GM10847 (cell line): ENCODE data around the gene MTX1.
A peak's percentile ranks its signal among the peaks of the same experiment; 100 is the strongest.

Source experiments
- POLR2A ChIP-seq: IDR thresholded peaks from 2 replicates; pipeline ENCODE4 v1.6.1; 2011; ENCODE audit not compliant: insufficient read length; ENCODE audit errors: extremely low read depth

Gene MTX1

DNA sequence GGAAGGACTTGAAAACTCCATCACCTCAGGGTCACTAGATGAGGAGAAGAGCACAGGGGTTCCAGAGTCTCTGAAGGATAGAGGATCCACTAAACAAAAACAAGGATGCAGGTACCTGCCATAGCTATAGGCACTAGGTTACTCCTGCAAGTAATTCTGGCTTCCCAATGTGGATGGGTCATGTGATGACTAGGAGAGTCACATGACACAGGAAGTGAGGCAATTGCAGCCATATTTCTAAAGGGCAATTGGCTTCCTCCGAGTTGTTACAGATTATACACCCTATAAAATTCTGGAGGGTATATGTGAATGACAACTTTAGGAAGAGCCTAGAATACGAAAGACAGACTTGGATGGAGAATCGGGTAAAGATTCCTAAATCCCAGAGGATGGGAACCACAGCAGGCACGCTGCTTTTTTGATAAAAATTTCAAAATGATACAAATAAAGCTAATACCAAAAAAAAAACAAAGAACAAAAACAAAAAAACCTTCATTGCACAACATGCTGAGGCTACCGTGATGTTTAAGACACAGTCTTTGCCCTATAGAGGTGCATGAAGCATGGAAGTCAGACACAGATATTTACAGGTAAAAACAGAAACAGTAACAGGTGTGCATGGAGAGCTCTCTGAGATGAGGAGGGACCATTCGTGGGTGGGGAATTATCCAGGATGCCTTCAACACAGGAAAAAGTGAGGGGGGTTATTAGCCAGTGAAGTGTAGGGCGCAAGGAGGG, 10.5 kb downstream of the MTX1 start:
- no peak for TF ChIP-seq POLR2A

- no peak for TF ChIP-seq POLR2A
These were observed 11.1 kb downstream of the MTX1 start for GRCh38 chr1:155219592-155220031.

GRCh38 chr1:155223047-155223446, 14.6 kb downstream of the MTX1 start:
- TF ChIP-seq POLR2A = no peak

DNA sequence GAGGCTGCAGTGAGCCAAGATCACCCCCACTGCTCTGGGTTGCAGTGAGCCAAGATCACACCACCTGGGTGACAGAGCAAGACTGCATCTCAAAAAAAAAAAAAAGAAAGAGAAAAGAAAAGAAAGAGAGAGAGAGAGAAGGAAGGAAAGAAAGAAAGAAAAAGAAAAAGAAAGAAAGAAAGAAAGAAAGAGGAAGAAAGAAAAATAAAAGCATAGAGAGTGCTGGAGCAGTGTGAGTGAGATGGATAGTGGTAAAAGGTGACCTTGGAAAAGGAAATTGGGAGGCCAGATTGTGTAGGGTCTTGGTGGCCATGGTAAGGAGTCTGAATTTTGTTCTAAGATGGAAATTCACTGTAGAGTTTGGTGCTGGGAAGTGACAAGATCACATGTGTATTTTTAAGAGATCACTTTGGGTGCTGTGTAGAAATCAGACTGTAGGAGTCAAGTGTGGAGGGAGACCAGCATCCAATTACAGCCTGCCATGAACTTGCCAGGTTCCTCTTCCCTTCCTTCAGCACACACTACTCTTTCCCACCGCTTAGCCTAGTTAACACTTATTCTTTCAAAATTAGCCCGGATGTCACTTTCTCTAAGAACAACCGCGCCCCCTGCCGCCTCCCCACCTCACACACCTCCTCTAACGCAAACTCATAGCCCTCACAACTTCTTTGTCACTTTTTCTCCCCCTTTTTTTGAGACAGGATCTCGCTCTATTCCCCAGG, 17.9 kb downstream of the MTX1 start:
- no peak for TF ChIP-seq POLR2A

GRCh38 chr1:155226910-155227260, 18.4 kb downstream of the MTX1 start:
- no peak for TF ChIP-seq POLR2A

DNA sequence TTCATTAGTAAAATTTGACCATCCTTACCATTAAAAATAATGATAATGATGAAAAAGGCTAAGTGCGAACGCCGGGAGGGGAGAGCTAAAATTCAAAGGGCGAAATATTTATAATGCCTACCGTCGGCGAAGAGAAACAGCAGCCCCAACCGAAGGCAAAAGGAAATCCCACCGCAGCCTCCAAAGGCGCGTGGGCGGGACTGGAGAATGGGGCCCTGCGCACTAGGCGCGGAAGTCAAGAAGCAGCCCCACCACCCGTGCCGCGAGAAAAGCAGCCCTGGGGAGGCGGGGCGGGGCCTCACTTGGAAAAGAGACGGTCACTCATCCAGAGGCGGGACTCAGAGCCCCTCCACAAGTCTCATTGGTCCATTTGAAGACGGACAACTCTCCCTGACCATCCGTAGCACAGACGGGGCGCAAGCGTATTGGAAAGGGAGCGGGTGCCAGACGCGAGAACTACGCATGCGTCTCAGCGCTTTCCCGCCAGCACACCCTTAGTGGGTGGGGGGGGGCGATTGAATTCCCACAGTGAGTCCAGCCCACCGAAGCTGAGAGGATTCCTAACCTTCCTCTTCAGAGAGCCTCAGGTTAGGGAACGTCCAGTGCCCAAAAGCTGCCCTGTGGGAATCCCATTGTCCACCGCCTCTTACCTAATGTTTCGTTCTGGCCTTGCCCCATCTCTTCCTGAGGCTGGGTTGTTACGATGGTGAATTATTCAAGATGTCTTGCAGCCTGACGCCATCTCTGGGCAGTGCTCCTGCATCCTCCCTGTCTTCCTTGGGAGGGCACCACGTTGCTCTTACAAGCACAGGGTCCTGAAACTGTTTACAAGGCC, 19.0 kb downstream of the MTX1 start:
- TF ChIP-seq POLR2A = peak; percentile 85

DNA sequence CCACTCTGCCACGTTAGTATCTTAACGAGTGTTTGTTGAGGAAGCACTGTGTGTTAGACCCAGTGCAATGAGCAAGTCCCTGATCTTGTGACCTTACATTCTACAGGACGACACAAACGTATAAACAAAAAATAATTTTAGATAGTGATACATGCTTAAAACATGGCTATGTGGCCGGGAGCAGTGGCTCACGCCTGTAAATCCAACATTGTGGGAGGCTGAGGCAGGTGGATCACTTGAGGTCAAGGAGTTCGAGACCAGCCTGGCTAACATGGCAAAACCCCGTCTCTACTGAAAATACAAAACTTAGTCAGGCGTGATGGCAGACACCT, 19.6 kb downstream of the MTX1 start:
- TF ChIP-seq POLR2A = no peak

- TF ChIP-seq POLR2A = no peak
These were observed 28.0 kb downstream of the MTX1 start for GRCh38 chr1:155236451-155236850.

DNA sequence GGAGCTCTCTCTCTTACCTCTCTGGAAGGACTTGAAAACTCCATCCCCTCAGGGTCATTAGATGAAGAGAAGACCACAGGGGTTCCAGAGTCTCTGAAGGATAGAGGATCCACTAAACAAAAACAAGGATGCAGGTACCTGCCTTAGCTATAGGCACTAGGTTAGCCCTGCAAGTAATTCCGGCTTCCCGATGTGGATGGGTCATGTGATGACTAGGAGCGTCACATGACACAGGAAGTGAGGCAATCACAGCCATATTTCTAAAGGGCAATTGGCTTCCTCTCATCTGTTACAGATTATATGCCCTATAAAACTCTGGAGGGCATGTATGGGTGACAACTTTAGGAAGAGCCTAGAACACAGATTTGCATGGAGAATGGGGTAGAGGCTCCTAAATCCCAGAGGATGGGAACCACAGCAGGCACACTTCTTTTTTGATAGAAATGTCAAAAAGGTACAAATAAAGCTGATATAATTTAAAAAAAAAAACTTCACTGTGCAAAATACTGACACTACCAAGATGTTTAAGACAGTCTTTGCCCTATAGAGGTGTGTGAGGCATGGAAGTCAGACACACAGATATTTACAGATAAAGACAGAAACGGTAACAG, 32.7 kb downstream of the MTX1 start:
- no peak for TF ChIP-seq POLR2A

- TF ChIP-seq POLR2A = no peak
These were observed 33.4 kb downstream of the MTX1 start for GRCh38 chr1:155241841-155242264.

DNA sequence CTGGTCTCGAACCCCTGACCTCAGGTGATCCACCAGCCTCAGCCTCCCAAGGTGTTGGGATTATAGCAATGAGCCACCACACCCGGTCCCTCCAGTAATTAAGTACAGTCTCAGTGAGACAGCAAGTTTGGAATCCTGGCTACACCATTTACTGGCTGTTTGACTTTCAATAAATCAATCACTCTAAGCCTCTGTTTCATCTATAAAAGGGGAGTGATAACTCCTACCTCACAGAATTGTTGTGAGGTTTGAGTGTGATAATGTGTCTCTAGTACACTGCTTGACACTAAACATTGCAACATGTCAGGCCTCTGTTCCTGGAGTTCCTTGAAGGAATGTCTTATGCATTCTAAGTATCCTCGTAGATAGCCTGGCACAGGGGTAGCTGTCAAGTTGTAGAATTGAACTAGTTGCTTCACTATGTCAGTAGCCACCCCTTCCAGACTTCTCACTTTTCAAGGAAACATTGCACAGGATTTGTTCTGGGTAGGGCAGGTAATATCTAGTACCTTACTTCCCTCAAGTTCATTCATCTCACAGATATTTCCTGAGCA, 34.4 kb downstream of the MTX1 start:
- TF ChIP-seq POLR2A = no peak

GRCh38 chr1:155244368-155245162, 36.1 kb downstream of the MTX1 start:
- peak; percentile 93 for TF ChIP-seq POLR2A

GRCh38 chr1:155245163-155245524, 36.6 kb downstream of the MTX1 start:
- TF ChIP-seq POLR2A = no peak
